Osteocyte (in vitro differentiated cells): Measurements from ENCODE around the gene LAMA3. TPM values are rescaled to one million over a fixed set of nuclear protein-coding genes. Genes with fewer than 3 reads are reported as not detected.

ENCODE experiments used
- DNase-seq: peaks from one replicate; pipeline ENCODE4 v3.0.0; 2021; ENCODE audit warnings: mixed read lengths; ENCODE audit not compliant: unreplicated experiment; ENCODE audit errors: extremely low spot score
- H3K27ac Mint-ChIP-seq: one replicate; pipeline ENCODE4 v1.8.0; 2021; ENCODE audit warnings: mild to moderate bottlenecking, mixed read lengths; ENCODE audit not compliant: unreplicated experiment
- H3K27me3 Mint-ChIP-seq: one replicate; pipeline ENCODE4 v1.8.0; 2021; ENCODE audit warnings: mixed read lengths; ENCODE audit not compliant: unreplicated experiment
- H3K36me3 Mint-ChIP-seq: one replicate; pipeline ENCODE4 v1.8.0; 2021; ENCODE audit warnings: mixed read lengths; ENCODE audit not compliant: unreplicated experiment
- H3K4me1 Mint-ChIP-seq: one replicate; pipeline ENCODE4 v1.8.0; 2021; ENCODE audit warnings: mixed read lengths; ENCODE audit not compliant: unreplicated experiment
- H3K4me3 Mint-ChIP-seq: one replicate; pipeline ENCODE4 v1.8.0; 2021; ENCODE audit warnings: mild to moderate bottlenecking, moderate library complexity, mixed read lengths; ENCODE audit not compliant: unreplicated experiment
- H3K9me3 Mint-ChIP-seq: one replicate; pipeline ENCODE4 v1.8.0; 2021; ENCODE audit warnings: mixed read lengths; ENCODE audit not compliant: unreplicated experiment
- total RNA-seq: library from RNA; stranded (reverse); gene quantifications from 2 replicates; pipeline ENCODE4 v1.2.1, GENCODE V29; 2021
- TF ChIP-seq, protein P1 (sequence below): fragments of 200-600 bp; sonication (generic); IDR thresholded peaks from 2 replicates; pipeline ENCODE4 v1.5.0; 2021; ENCODE audit warnings: antibody characterized with exemption, mild to moderate bottlenecking, moderate library complexity

LAMA3 gene
- total RNA-seq, 1 donor from 2014 or later = not detected

DNA sequence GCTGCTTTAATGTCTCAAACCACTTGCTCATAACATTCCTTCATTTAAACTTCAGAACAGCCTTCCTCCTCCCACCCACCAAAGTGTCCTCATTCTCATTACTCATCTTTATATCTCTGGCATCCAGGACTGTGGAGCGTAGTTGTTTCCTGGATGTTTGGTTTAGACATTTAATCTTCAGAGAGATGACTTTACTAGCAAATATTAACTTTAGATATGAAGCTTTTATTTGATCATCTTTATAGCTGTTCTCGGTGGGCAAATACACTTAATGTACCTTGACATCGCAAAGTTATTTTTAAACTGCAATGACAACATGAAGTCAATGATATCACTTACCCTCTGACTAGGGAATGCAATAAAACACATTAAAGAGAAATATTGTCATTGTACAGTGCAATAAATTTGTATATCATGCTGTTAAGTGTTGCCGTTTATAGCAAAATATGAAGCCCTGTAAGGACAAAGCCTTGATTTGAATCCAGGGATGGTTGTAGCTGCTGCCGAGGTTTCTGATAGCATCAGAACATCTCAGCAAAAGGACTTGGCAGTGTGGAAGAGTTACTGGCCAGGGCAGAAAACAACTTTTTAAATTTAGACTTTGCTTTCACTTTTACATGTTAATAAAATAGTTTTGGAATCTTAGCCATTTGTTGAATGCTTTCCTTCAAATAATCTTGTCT is 4.6 kb upstream of the LAMA3 start:
- no peak overlapping the region for H3K4me3 Mint-ChIP-seq
- TF ChIP-seq, protein P1, sequence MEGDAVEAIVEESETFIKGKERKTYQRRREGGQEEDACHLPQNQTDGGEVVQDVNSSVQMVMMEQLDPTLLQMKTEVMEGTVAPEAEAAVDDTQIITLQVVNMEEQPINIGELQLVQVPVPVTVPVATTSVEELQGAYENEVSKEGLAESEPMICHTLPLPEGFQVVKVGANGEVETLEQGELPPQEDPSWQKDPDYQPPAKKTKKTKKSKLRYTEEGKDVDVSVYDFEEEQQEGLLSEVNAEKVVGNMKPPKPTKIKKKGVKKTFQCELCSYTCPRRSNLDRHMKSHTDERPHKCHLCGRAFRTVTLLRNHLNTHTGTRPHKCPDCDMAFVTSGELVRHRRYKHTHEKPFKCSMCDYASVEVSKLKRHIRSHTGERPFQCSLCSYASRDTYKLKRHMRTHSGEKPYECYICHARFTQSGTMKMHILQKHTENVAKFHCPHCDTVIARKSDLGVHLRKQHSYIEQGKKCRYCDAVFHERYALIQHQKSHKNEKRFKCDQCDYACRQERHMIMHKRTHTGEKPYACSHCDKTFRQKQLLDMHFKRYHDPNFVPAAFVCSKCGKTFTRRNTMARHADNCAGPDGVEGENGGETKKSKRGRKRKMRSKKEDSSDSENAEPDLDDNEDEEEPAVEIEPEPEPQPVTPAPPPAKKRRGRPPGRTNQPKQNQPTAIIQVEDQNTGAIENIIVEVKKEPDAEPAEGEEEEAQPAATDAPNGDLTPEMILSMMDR = no peak
- no peak overlapping the region for H3K27ac Mint-ChIP-seq
- DNase-seq = no peak
- H3K36me3 Mint-ChIP-seq = no peaks in the 10 kb centered on the region
- H3K9me3 Mint-ChIP-seq = no peaks in the 10 kb centered on the region
- peaks cover 4% of the 10 kb centered on the region for H3K4me1 Mint-ChIP-seq
- H3K27me3 Mint-ChIP-seq = peaks cover 80% of the 10 kb centered on the region

DNA sequence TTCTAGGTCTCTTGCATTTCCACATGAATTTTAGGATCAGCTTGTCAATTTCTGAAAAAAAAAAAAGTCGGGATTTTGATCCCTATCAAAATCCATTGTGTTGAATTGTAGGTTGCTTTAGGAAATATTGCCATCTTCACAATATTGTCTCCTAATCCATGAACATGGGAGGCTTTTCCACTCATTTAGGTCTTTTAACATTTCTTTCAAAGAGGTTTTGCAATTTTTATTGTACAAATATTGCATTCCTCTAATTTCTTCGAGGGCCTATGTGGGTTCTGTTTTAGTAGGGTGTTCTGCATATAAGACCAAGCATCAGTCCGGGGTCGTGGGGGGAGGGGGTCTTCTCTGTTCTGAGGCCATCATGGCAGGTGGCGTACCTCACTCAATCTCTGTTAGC is 725 bp upstream of the LAMA3 start:
- Mint-ChIP-seq H3K4me3 (no peak overlapping the region), H3K27ac (no peak overlapping the region), H3K9me3 (no peaks in the 10 kb centered on the region), H3K4me1 (peaks cover 9% of the 10 kb centered on the region), H3K36me3 (no peaks in the 10 kb centered on the region), H3K27me3 (peaks cover 56% of the 10 kb centered on the region)
- TF ChIP-seq, protein P1 = no peak
- DNase-seq = no peak

DNA sequence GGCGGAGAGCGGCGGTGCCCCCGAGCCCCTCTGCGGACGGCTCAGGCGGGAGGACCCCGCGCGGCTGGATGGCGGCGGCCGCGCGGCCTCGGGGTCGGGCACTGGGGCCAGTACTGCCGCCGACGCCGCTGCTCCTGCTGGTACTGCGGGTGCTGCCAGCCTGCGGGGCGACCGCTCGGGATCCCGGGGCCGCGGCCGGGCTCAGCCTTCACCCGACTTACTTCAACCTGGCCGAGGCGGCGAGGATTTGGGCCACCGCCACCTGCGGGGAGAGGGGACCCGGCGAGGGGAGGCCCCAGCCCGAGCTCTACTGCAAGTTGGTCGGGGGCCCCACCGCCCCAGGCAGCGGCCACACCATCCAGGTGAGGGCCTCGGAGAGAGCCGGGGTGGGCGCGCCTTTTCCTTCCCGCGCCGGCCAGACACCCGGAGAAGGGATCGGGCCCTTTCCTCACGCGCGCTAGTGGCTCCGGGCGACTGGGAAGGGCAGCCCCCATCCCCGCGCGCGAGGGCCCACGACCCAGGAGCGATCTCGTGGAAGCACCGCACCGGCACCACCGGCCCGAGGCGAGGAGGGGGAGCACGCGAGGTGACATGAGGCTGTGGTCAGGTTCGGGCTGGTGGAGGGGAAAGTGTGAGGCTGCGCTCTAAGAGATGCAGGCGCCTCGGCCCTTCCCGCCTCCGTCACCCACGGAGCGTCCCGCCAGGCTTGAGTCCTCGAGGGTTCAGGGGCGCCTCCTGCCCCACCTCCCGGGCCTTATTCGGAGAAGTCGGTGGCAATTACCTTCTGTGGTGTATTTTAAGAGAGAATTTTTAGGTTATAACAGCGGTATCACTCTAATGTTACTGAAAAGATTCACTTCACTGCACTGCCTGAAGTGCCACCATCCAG is 607 bp downstream of the LAMA3 start:
- Mint-ChIP-seq H3K27ac (no peak overlapping the region), H3K27me3 (peaks cover 46% of the 10 kb centered on the region), H3K36me3 (no peaks in the 10 kb centered on the region), H3K9me3 (no peaks in the 10 kb centered on the region), H3K4me3 (peak overlapping the region; percentile 17), H3K4me1 (peaks cover 9% of the 10 kb centered on the region)
- DNase-seq = peak; percentile 85
- TF ChIP-seq, protein P1 = no peak

DNA sequence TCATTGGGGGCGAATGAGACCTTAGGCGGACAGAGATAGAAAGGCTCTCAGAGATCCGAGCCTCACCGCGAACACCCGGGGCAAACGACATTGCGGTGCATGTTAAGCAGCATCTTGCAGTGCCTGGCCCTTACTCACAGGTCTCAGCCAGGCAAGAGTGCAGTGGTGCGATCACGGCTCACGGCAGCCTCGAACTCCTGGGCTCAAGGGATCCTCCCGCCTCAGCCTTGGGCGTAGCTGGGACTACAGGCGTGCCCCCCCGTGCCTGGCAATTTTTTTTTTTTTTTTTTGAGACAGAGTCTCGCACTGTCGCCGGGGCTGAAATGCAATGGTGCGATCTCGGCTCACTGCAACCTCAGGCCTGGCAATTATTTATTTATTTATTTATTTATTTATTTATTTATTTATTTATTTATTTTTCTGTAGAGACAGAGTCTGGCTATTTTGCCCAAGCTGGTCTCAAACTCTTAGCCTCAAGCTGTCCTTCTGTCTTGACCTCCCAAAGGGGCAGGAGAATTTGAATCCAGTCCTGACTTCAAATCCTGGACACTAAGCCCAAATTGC is 1.3 kb downstream of the LAMA3 start:
- no peaks in the 10 kb centered on the region for H3K36me3 Mint-ChIP-seq
- peaks cover 42% of the 10 kb centered on the region for H3K27me3 Mint-ChIP-seq
- peak overlapping the region; percentile 17 for H3K4me3 Mint-ChIP-seq
- H3K4me1 Mint-ChIP-seq = peaks cover 11% of the 10 kb centered on the region
- DNase-seq = no peak
- TF ChIP-seq, protein P1 = no peak
- no peaks in the 10 kb centered on the region for H3K9me3 Mint-ChIP-seq
- no peak overlapping the region for H3K27ac Mint-ChIP-seq

DNA sequence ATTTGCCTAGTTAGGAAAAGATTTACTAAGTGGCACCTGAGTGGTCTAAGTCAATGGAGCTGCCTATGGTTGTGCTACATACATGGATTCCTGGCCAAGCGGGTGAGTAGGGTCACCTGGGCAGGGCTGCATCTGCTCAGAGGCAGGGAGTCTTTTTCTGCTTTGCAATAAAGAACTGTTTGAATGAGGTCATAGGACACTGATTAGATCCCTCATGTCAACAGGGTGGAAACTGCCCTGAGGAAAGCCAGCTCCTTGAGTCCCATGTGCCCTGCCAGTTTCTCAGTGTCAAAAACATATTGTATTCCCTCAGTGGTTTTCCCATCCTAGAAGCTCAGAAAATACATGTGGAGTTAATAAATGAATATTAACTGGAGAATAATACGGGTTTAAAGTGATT is 4.6 kb downstream of the LAMA3 start:
- DNase-seq = no peak
- Mint-ChIP-seq H3K4me1 (peaks cover 10% of the 10 kb centered on the region), H3K9me3 (no peaks in the 10 kb centered on the region), H3K36me3 (no peaks in the 10 kb centered on the region), H3K27ac (no peak overlapping the region), H3K27me3 (peaks cover 17% of the 10 kb centered on the region), H3K4me3 (no peak overlapping the region)
- TF ChIP-seq, protein P1 = no peak
